IPS-15b (cell line): ENCODE measurements around the gene ADD1.

Experiments
- H3K27me3 ChIP-seq: one replicate; pipeline ENCODE4 v1.6.1; 2013; ENCODE audit warnings: low read length; ENCODE audit not compliant: control insufficient read depth, insufficient read depth
- H3K36me3 ChIP-seq: one replicate; pipeline ENCODE4 v1.6.1; 2013; ENCODE audit warnings: low read length; ENCODE audit not compliant: control insufficient read depth, insufficient read depth
- H3K4me1 ChIP-seq: one replicate; pipeline ENCODE4 v1.6.1; 2013; ENCODE audit warnings: mild to moderate bottlenecking, low read length; ENCODE audit not compliant: control insufficient read depth, insufficient read depth
- H3K4me3 ChIP-seq: one replicate; pipeline ENCODE4 v1.5.1; 2013; ENCODE audit warnings: low read depth, low read length
- H3K9ac ChIP-seq: one replicate; pipeline ENCODE4 v1.6.1; 2013; ENCODE audit warnings: low read depth, mild to moderate bottlenecking, low read length
- H3K9me3 ChIP-seq: one replicate; pipeline ENCODE4 v1.6.1; 2013; ENCODE audit warnings: mild to moderate bottlenecking, low read length; ENCODE audit not compliant: control insufficient read depth, insufficient read depth

The ADD1 gene

GRCh38 chr4:2818351-2818939 lies 25.2 kb upstream of the ADD1 start:
- peak overlapping the region; percentile 48 for H3K4me3 ChIP-seq
- no peaks in the 10 kb centered on the region for H3K4me1 ChIP-seq
- peaks cover 9% of the 10 kb centered on the region for H3K36me3 ChIP-seq

GRCh38 chr4:2819244-2820215 lies 24.1 kb upstream of the ADD1 start:
- Histone ChIP-seq H3K4me1 (no peaks in the 10 kb centered on the region), H3K4me3 (no peak overlapping the region), H3K9me3 (no peaks in the 10 kb centered on the region), H3K36me3 (peaks cover 18% of the 10 kb centered on the region), H3K9ac (no peak overlapping the region), H3K27me3 (peaks cover 5% of the 10 kb centered on the region)

More at GRCh38 chr4:2818351-2818939, 25.2 kb upstream of the ADD1 start:
- H3K9ac ChIP-seq: no peak overlapping the region
- H3K27me3 ChIP-seq: peaks cover 5% of the 10 kb centered on the region
- no peaks in the 10 kb centered on the region for H3K9me3 ChIP-seq

- peak overlapping the region; percentile 8 for H3K9ac ChIP-seq
- H3K27me3 ChIP-seq: peaks cover 5% of the 10 kb centered on the region
- no peaks in the 10 kb centered on the region for H3K9me3 ChIP-seq
- peaks cover 27% of the 10 kb centered on the region for H3K36me3 ChIP-seq
- no peak overlapping the region for H3K4me3 ChIP-seq
- H3K4me1 ChIP-seq: no peaks in the 10 kb centered on the region
Observed at GRCh38 chr4:2820216-2820982, 23.2 kb upstream of the ADD1 start.

- H3K4me1 ChIP-seq: no peaks in the 10 kb centered on the region
- H3K9me3 ChIP-seq: no peaks in the 10 kb centered on the region
- H3K27me3 ChIP-seq: no peaks in the 10 kb centered on the region
- H3K9ac ChIP-seq: no peak overlapping the region
- peaks cover 32% of the 10 kb centered on the region for H3K36me3 ChIP-seq
- no peak overlapping the region for H3K4me3 ChIP-seq
Observed at GRCh38 chr4:2822461-2823300, 21.0 kb upstream of the ADD1 start.

GRCh38 chr4:2823301-2823670 lies 20.4 kb upstream of the ADD1 start:
- Histone ChIP-seq H3K9me3 (no peaks in the 10 kb centered on the region), H3K36me3 (peaks cover 38% of the 10 kb centered on the region), H3K4me1 (no peaks in the 10 kb centered on the region), H3K27me3 (no peaks in the 10 kb centered on the region), H3K9ac (no peak overlapping the region), H3K4me3 (no peak overlapping the region)

GRCh38 chr4:2823671-2824328 lies 19.8 kb upstream of the ADD1 start:
- Histone ChIP-seq H3K4me1 (no peaks in the 10 kb centered on the region), H3K27me3 (no peaks in the 10 kb centered on the region), H3K9ac (no peak overlapping the region), H3K9me3 (no peaks in the 10 kb centered on the region), H3K36me3 (peaks cover 39% of the 10 kb centered on the region), H3K4me3 (no peak overlapping the region)

GRCh38 chr4:2824329-2824835 lies 19.3 kb upstream of the ADD1 start:
- H3K4me1 ChIP-seq: no peaks in the 10 kb centered on the region
- no peaks in the 10 kb centered on the region for H3K27me3 ChIP-seq
- no peak overlapping the region for H3K4me3 ChIP-seq
- peaks cover 39% of the 10 kb centered on the region for H3K36me3 ChIP-seq
- H3K9me3 ChIP-seq: no peaks in the 10 kb centered on the region
- H3K9ac ChIP-seq: no peak overlapping the region

- Histone ChIP-seq H3K4me1 (no peaks in the 10 kb centered on the region), H3K4me3 (no peak overlapping the region), H3K27me3 (no peaks in the 10 kb centered on the region), H3K9ac (no peak overlapping the region), H3K9me3 (no peaks in the 10 kb centered on the region), H3K36me3 (peaks cover 43% of the 10 kb centered on the region)
Observed at GRCh38 chr4:2824836-2825381, 18.7 kb upstream of the ADD1 start.

- no peak overlapping the region for H3K4me3 ChIP-seq
- peaks cover 48% of the 10 kb centered on the region for H3K36me3 ChIP-seq
- no peak overlapping the region for H3K9ac ChIP-seq
- no peaks in the 10 kb centered on the region for H3K4me1 ChIP-seq
- no peaks in the 10 kb centered on the region for H3K27me3 ChIP-seq
- no peaks in the 10 kb centered on the region for H3K9me3 ChIP-seq
Observed at GRCh38 chr4:2825740-2826139, 17.9 kb upstream of the ADD1 start.

GRCh38 chr4:2827071-2827873 lies 16.4 kb upstream of the ADD1 start:
- Histone ChIP-seq H3K4me1 (no peaks in the 10 kb centered on the region), H3K27me3 (no peaks in the 10 kb centered on the region), H3K9ac (no peak overlapping the region), H3K9me3 (no peaks in the 10 kb centered on the region), H3K36me3 (peaks cover 59% of the 10 kb centered on the region), H3K4me3 (no peak overlapping the region)
